Right lung (tissue), 10 donors: ENCODE data around the gene C2CD2L. TPM values are rescaled to one million over a fixed set of nuclear protein-coding genes. Genes with fewer than 3 reads are reported as not detected.
A peak's percentile ranks its signal among the peaks of the same experiment; 100 is the strongest.
"Not testable (repeated sequence)": the region's sequence is repeated elsewhere in the genome, so short reads cannot be mapped to it uniquely, and the experiment has no call there.

Experiments used
- DNase-seq, 2 donors: peaks; one replicate each; pipeline ENCODE4 v3.0.0-alpha.2; 2013
- long read RNA-seq, 8 donors: transcript quantifications; one replicate each; lab custom pipeline, GENCODE V29; 2026
- polyA plus RNA-seq, 5 donors: library from polyadenylated mRNA; unstranded; fragments of 120-200 nt; gene quantifications; one replicate each; pipeline versions ENCODE4 v1.2.1 to v1.2.3, GENCODE V29; 2013; ENCODE audit warnings: inconsistent platforms in 1 of 5, low replicate concordance in 1 of 5; ENCODE audit not compliant: insufficient read length in 5 of 5, insufficient read depth in 1 of 5

C2CD2L gene
- 1 to 10 TPM; 6.2 to 9.8 (median 9.0) TPM for polyA plus RNA-seq
- long read RNA-seq, donor 1, partial matches to known transcripts = 0 of 1 reads
- long read RNA-seq, donor 1, other reads (novel, unspliced or antisense) = 0 of 1 reads
- long read RNA-seq, donor 2 = 0 reads
- long read RNA-seq, donor 3 = 0 reads
- long read RNA-seq, donor 4, partial matches to known transcripts = 0 of 1 reads
- long read RNA-seq, donor 4, other reads (novel, unspliced or antisense) = 0 of 1 reads
- long read RNA-seq, donor 5, full-length matches to known transcripts = 1 of 1 reads
- long read RNA-seq, donor 5, partial matches to known transcripts = 0 of 1 reads
- long read RNA-seq, donor 5, other reads (novel, unspliced or antisense) = 0 of 1 reads
- long read RNA-seq, donor 6 = 0 reads
- long read RNA-seq, donor 7 = 0 reads
- long read RNA-seq, donor 8 = 0 reads

- DNase-seq = peak; percentile 84 to 85
These were observed at the start of gene C2CD2L for GRCh38 chr11:119106564-119107537. C2CD2L (plus strand) TSS chr11:119107344; CDS start chr11:119107742, 398 bp downstream.

GRCh38 chr11:119059128-119059527, 48.0 kb upstream of the C2CD2L start:
- not testable (repeated sequence) for DNase-seq

- DNase-seq = no peak
These were observed 45.9 kb upstream of the C2CD2L start for GRCh38 chr11:119061256-119061655.

GRCh38 chr11:119062779-119063178, 44.4 kb upstream of the C2CD2L start:
- no peak for DNase-seq

GRCh38 chr11:119065369-119065768, 41.8 kb upstream of the C2CD2L start:
- DNase-seq = no peak

GRCh38 chr11:119067371-119068222, 39.5 kb upstream of the C2CD2L start, which contains the start of gene VPS11:
VPS11 (plus strand) TSS chr11:119067818; CDS start chr11:119067824, 6 bp downstream.
- DNase-seq = peak; percentile 94 to 96

GRCh38 chr11:119077839-119078238, 29.3 kb upstream of the C2CD2L start:
- DNase-seq = no peak

GRCh38 chr11:119078675-119079420, 28.3 kb upstream of the C2CD2L start:
- DNase-seq = no peak

GRCh38 chr11:119081682-119082260, 25.4 kb upstream of the C2CD2L start:
- DNase-seq = no peak

GRCh38 chr11:119084663-119085436, 22.3 kb upstream of the C2CD2L start, which contains the start of gene HMBS:
HMBS (plus strand) TSS chr11:119084881; CDS start chr11:119085034, 153 bp downstream.
- peak; percentile 98 for DNase-seq

- DNase-seq = no peak
These were observed 21.7 kb upstream of the C2CD2L start for GRCh38 chr11:119085437-119085847.

- DNase-seq = peak in 1 of 2 donors; percentile 36
These were observed 20.0 kb upstream of the C2CD2L start for GRCh38 chr11:119087123-119087522.

- no peak for DNase-seq
These were observed 19.4 kb upstream of the C2CD2L start for GRCh38 chr11:119087747-119088241.

GRCh38 chr11:119088406-119088805, 18.7 kb upstream of the C2CD2L start:
- DNase-seq = no peak

- DNase-seq = no peak
These were observed 17.8 kb upstream of the C2CD2L start for GRCh38 chr11:119089319-119089718.

GRCh38 chr11:119091178-119091577, 16.0 kb upstream of the C2CD2L start:
- DNase-seq = peak in 1 of 2 donors; percentile 50

GRCh38 chr11:119091966-119092879, 14.9 kb upstream of the C2CD2L start:
- DNase-seq = no peak
